Osteocyte (in vitro differentiated cells): ENCODE results near the gene RBFOX2. TPM values are rescaled to one million over a fixed set of nuclear protein-coding genes. Genes with fewer than 3 reads are reported as not detected.
A peak's percentile ranks its signal among the peaks of the same experiment; 100 is the strongest.
"Not testable (repeated sequence)": the region's sequence is repeated elsewhere in the genome, so short reads cannot be mapped to it uniquely, and the experiment has no call there.

Experiments
- DNase-seq: peaks from one replicate; pipeline ENCODE4 v3.0.0; 2021; ENCODE audit warnings: mixed read lengths; ENCODE audit not compliant: unreplicated experiment; ENCODE audit errors: extremely low spot score
- H3K27ac Mint-ChIP-seq: one replicate; pipeline ENCODE4 v1.8.0; 2021; ENCODE audit warnings: mild to moderate bottlenecking, mixed read lengths; ENCODE audit not compliant: unreplicated experiment
- H3K27me3 Mint-ChIP-seq: one replicate; pipeline ENCODE4 v1.8.0; 2021; ENCODE audit warnings: mixed read lengths; ENCODE audit not compliant: unreplicated experiment
- H3K36me3 Mint-ChIP-seq: one replicate; pipeline ENCODE4 v1.8.0; 2021; ENCODE audit warnings: mixed read lengths; ENCODE audit not compliant: unreplicated experiment
- H3K4me1 Mint-ChIP-seq: one replicate; pipeline ENCODE4 v1.8.0; 2021; ENCODE audit warnings: mixed read lengths; ENCODE audit not compliant: unreplicated experiment
- H3K4me3 Mint-ChIP-seq: one replicate; pipeline ENCODE4 v1.8.0; 2021; ENCODE audit warnings: mild to moderate bottlenecking, moderate library complexity, mixed read lengths; ENCODE audit not compliant: unreplicated experiment
- H3K9me3 Mint-ChIP-seq: one replicate; pipeline ENCODE4 v1.8.0; 2021; ENCODE audit warnings: mixed read lengths; ENCODE audit not compliant: unreplicated experiment
- total RNA-seq: library from RNA; stranded (reverse); gene quantifications from 2 replicates; pipeline ENCODE4 v1.2.1, GENCODE V29; 2021
- TF ChIP-seq, protein P1 (sequence below): fragments of 200-600 bp; sonication (generic); IDR thresholded peaks from 2 replicates; pipeline ENCODE4 v1.5.0; 2021; ENCODE audit warnings: antibody characterized with exemption, mild to moderate bottlenecking, moderate library complexity

RBFOX2 gene
- total RNA-seq, 1 donor from 2014 or later, result 151 TPM

DNA sequence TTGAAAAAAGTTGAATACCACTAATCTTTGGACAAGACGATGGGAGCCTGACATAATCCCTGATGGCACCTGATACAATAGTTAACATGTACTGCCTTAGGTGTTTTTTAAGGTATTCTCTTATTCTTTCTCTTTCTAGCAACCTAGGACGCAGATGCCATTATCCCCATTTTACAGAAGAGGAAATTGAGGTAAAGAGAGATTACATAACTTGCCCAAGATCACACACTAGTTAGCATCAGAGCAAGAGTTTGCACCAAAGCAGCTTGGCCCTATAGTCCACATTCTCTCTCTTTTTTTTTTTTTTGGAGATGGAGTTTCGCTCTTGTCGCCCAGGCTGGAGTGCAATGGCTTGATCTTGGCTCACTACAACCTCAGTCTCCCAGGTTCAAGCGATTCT is 35.7 kb upstream of the RBFOX2 start:
- H3K36me3 Mint-ChIP-seq, result no peaks in the 10 kb centered on the region
- H3K9me3 Mint-ChIP-seq, result no peaks in the 10 kb centered on the region
- peak overlapping the region; percentile 93 for H3K27ac Mint-ChIP-seq
- no peak overlapping the region for H3K4me3 Mint-ChIP-seq
- peaks cover 14% of the 10 kb centered on the region for H3K4me1 Mint-ChIP-seq
- TF ChIP-seq, protein P1, sequence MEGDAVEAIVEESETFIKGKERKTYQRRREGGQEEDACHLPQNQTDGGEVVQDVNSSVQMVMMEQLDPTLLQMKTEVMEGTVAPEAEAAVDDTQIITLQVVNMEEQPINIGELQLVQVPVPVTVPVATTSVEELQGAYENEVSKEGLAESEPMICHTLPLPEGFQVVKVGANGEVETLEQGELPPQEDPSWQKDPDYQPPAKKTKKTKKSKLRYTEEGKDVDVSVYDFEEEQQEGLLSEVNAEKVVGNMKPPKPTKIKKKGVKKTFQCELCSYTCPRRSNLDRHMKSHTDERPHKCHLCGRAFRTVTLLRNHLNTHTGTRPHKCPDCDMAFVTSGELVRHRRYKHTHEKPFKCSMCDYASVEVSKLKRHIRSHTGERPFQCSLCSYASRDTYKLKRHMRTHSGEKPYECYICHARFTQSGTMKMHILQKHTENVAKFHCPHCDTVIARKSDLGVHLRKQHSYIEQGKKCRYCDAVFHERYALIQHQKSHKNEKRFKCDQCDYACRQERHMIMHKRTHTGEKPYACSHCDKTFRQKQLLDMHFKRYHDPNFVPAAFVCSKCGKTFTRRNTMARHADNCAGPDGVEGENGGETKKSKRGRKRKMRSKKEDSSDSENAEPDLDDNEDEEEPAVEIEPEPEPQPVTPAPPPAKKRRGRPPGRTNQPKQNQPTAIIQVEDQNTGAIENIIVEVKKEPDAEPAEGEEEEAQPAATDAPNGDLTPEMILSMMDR, result no peak
- DNase-seq, result no peak
- H3K27me3 Mint-ChIP-seq, result no peaks in the 10 kb centered on the region

DNA sequence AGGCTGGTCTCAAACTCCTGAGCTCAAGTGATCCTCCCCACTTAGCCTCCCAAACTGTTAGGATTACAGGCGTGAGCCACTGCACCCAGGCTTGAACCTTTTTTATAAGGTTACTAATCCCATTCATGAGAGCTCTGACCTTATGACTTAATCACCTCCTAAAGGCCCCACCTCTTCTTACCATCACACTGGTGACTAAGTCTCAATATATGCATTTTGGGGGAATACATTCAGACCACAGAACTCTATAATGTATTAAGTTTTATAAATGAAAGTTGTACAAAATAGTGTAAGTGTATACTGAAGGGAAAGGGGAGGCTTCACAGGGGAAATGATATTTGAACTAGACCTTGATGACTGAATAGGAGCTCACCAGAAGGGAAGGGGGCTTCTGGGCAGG is 28.4 kb upstream of the RBFOX2 start:
- Mint-ChIP-seq H3K36me3 (no peaks in the 10 kb centered on the region), H3K9me3 (no peaks in the 10 kb centered on the region), H3K4me1 (peaks cover 27% of the 10 kb centered on the region), H3K4me3 (no peak overlapping the region), H3K27ac (peak overlapping the region; percentile 52), H3K27me3 (no peaks in the 10 kb centered on the region)
- DNase-seq, result no peak
- TF ChIP-seq, protein P1, result no peak

DNA sequence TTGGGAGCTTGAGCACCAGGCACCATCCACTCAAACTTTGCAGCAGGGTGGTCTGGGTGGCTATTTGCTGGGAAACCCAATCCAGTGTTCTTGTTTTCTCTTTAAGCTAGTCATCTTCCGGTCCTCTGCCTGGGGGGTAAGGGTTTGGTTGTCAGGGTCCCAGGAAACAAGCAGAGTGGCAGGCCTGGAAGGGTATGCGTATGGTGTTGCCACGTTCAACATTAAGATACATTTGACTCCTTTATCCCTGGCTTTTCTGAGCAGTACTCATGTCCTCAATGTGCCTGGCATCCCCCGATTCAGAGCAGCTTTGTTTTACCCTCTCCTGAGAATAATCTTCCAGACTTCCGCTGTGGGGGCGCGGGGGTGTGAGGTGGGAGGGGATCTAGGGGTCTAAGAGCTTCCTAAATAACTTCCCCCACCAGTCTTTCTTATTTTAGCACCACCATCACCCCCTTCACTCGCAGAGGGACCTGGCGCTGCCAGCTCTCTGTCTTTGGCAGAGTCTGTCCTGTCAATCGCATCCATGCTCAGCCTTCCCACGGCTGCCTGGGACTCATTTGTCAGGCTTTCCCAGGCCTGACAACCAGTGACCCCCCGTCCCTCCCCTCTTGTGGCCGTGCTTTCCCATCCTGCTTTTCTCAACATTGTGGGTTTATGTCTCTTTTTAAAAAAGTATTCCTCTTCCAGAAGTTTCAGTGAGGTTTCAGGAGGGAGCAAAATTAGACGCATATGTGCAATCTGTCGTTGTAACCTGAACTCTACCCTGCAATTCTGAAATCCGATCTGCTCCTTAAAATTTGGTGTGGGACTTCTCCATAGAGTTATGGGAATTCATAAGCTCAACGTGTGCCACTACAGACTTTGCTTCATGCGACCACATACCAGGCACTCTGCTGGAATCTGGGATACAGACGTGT is 27.0 kb upstream of the RBFOX2 start:
- Mint-ChIP-seq H3K27ac (peak overlapping the region; percentile 81), H3K9me3 (no peaks in the 10 kb centered on the region), H3K36me3 (no peaks in the 10 kb centered on the region), H3K4me3 (no peak overlapping the region), H3K4me1 (peaks cover 27% of the 10 kb centered on the region), H3K27me3 (no peaks in the 10 kb centered on the region)
- DNase-seq, result no peak
- TF ChIP-seq, protein P1, result no peak

DNA sequence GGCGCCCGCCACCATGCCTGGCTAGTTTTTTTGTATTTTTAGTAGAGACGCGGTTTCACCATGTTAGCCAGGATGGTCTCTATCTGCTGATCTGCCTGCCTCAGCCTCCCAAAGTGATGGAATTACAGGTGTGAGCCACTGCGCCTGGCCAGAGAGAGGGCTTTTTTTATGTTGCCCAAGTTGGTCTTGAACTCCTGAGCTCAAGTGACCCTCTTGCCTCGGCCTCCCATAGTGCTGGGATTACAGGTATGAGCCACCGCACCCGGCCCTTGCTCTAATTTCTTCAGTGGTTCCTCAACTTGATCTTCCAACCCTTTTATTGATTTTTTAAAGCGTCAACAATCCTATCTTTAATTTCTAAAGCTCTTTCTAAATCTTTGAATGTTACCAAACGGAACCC is 25.8 kb upstream of the RBFOX2 start:
- not testable (repeated sequence) for H3K27me3 Mint-ChIP-seq, H3K27ac Mint-ChIP-seq, H3K4me3 Mint-ChIP-seq, H3K9me3 Mint-ChIP-seq, H3K36me3 Mint-ChIP-seq, DNase-seq
- H3K4me1 Mint-ChIP-seq, result peaks cover 27% of the 10 kb centered on the region

DNA sequence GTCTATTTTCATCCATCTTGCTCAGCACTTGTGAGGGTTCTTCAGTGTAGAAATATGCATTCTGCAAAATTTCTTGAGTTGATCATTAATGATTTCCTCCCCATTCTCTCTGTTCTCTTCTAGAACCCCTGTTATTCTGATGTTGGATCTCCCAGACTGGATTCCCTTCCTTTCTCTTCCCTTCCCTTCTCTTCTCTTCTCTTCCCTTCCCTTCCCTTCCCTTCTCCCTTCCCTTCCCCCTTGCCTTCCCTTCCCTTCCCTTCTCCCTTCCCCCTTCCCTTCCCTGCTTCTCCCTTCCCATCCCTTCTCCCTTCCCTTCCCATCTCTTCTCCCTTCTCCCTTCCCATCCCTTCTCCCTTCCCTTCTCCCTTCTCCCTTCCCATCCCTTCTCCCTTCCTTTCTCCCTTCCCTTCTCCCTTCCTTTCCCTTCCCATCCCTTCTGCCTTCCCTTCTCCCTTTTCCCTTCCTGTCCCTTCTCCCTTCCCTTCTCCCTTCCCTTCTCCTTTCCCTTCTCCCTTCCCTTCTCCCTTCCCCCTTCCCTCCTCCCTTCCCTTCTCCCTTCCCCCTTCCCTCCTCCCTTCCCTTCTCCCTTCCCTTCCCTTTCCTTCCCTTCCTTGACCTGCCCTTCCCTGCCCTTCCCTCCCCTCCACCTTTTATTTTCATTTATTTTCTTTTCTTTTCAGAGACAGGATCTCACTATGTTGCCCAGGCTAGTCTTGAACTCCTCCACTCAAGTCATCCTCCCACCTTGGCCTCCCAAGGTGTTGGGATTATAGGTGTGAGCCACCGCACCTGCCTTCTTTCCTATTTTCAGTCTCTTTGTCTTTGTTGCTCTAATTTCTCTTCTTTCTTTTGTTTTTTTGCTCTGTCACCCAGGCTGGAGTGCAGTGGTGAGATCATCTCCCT is 24.9 kb upstream of the RBFOX2 start:
- H3K27me3 Mint-ChIP-seq, result no peaks in the 10 kb centered on the region
- H3K4me3 Mint-ChIP-seq, result no peak overlapping the region
- no peak overlapping the region for H3K27ac Mint-ChIP-seq
- no peak for DNase-seq
- TF ChIP-seq, protein P1, result no peak
- H3K36me3 Mint-ChIP-seq, result no peaks in the 10 kb centered on the region
- no peaks in the 10 kb centered on the region for H3K9me3 Mint-ChIP-seq
- peaks cover 27% of the 10 kb centered on the region for H3K4me1 Mint-ChIP-seq
